CD4-positive, alpha-beta T cell treated with Interleukin-10 for 1 hour (primary cell): ENCODE data around the gene STX1B.
"Not testable (repeated sequence)": the region's sequence is repeated elsewhere in the genome, so short reads cannot be mapped to it uniquely, and the experiment has no call there.

Experiments used
- DNase-seq: peaks from one replicate; pipeline ENCODE4 v3.0.0-alpha.2; 2020

The STX1B gene

DNA sequence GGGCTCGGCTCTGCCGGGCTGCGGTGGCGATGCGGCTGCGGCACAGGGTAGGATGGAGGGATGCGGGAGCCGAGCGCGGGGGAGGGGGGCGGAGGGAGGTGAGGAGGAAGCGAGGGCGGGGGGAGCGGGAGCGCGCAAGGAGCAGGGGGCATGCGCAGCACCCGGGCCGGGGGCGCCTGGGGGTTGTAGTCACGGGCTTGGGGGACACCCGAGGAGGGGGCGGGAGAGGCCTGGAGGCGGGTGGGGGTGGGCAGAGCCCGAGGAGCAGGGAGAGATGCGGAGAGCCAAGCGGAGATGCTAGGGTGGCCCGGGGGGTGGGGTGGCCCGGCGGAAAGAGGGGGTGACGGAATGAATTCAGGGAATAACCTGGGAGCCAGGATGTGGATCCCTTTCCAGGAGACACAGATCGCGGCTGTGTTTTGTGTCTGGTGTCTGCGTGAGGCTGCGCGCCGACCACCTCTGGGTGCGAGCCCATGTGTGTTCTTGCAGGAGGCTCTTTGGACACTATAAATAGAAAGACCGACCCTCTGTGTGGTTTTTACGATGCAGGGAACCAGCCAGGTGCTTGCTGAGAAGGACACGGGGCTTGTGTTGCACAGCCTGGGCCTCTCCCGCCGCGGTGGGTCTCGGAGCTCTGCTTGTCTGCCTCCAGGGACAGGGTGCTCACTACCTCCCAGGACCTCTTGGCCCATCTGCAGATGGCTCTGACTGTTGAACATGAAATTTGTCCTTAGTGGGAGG lies at the start of gene STX1B:
TSS of gene STX1B (minus strand) at position 54 of the 741 bp plus-strand sequence. CDS start 242 bp downstream, outside the sequence.
- DNase-seq = peak; percentile 50

DNA sequence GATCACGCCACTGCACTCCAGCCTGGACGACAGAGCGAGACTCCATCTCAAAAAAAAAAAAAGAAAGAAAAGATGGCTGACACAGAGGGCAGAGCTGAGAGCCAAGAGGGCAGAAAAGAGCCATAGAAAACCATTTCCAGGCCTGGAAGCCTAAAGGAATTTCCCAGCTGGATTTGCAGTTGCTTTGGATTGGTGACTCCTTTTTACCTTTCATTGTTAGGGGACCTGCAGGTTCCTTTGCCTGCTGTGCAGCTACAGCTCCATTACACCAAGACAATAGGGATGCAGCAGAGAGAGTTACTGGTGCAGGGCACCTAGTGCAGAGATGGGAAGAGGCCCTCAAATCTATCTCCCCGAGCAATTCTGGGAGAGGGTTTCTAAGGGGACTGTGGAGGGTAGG lies 45.2 kb upstream of the STX1B start:
- DNase-seq = no peak

DNA sequence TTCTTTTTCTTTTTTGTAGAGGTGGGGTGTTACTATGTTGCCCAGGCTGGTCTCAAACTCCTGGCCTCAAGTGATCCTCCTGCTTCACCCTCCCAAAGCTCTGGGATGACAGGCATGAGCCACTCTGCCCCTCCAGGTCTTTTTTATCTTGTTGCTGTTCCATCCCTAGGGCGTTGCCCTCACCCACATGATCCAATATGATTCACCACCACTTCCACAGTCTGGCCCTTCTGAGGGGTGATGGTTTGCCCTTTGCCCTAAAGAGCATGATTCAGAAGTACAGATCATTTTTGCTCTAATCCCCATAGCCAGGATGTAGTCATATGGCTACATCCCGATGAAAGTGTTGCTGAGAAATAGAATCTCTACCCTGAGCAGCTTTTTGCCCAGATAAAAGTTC lies 41.7 kb upstream of the STX1B start:
- DNase-seq = no peak

DNA sequence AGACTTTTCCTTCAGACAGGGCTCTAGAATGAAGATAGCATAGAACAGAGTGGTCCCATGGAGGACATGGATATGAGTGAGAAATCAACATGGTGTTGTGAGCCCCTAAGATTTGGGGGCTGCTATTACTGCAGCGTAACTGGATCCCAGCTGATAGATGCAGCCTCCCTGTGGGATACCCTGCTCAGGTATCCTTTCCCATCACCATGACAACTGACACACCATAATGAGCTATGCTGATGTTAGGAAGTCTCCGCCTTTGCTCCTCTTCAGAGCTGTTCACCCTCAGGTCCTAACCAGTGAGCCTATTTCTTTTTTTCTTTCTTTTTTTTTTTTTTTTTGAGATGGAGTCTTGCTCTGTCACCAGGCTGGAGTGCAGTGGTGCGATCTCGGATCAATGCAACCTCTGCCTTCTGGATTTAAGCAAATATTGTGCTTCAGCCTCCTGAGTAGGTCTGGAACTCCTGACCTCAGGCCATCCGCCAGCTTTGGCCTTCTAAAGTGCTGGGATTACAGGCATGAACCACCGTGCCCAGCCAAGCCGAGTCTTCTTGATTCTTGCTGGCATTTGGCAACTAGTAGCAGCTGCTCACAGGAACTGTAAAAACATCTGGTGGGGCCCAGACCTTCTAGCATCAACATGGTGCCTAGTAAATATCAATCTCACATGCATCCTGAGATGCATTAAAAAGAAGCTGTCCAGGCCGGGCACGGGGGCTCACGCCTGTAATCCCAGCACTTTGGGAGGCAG lies 40.0 kb upstream of the STX1B start:
- no peak for DNase-seq

DNA sequence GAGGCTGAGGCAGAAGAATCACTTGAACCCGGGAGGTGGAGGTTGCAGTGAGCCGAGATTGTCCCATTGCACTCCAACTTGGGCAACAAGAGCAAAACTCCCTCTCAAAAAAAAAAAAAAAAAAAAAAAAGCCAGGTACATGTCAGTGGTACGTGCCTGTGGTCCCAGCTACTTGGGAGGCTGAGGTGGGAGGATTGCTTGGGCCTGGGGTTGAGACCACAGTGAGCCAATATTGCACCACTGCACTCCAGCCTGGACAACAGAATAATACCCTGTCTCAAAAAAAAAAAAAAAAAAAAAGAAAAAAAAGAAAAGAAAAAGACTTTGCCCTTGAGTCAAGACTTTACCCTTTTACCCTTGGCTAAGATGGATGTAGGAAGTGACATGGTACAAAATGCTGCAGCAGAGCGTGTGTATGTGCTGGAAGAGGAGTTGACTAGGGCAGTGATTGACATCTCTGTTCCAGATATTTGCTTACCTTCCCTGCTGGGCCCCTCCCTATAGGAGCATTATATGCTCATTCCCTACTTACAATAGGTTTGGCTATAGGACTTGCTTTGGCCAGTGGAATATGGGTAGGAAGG lies 33.6 kb upstream of the STX1B start:
- no peak for DNase-seq

DNA sequence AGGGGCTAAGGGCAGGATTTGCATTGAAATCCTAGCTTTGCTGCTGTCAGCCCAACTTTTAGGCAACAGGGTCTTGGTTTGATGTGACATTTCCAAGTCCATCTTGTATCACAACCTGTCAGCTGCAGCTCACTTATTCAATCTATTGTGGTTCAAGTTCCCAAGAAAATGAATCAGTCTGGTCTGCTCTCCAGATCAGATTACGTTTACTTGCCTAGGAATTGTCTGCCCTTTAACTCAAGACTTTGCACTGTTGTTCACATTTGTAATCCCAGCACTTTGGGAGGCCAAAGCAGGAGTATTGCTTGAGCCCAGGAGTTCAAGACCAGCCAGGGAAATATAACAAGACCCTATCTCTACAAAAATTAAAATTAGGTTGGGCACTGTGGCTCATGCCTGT lies 32.9 kb upstream of the STX1B start:
- DNase-seq = no peak

DNA sequence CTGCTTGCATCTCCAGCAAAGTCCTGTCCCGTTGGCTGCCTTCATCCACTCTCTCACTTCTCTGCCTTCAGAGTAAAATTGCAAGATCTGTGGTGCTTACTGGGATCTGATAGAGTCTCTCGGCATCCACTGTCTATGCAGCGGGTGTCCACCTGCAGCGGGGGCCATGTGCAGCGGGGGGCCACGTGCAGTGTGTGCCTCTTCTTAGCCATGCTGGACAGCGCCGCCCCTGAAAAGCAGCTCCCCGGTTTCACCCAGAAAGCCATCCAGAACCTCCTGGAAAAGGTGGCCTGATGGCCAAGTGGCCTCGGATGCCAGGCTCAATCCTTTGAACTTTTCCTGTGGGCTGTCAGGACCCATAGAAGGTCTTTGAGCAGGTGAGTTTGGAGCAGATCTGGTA lies 32.4 kb upstream of the STX1B start:
- DNase-seq = no peak

DNA sequence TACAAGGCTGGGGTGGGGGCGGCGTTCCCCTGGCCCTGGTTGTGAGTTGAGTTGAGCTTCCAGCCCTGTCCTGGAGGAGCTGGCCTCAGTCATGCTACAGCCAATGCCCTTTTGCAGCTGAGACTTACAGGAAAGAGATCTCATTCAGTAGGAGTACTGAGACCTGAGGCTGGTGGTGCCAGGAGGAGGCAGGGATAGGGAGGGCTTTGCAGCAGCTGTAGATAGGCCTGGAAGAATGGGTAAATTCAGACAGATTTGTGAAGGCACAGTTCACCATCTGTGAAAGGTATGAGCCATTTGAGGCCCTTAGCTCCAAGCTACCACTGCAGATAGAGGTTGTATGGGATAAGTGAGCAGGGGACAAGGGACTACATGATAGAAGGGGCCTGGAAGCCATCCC lies 28.6 kb upstream of the STX1B start:
- no peak for DNase-seq

DNA sequence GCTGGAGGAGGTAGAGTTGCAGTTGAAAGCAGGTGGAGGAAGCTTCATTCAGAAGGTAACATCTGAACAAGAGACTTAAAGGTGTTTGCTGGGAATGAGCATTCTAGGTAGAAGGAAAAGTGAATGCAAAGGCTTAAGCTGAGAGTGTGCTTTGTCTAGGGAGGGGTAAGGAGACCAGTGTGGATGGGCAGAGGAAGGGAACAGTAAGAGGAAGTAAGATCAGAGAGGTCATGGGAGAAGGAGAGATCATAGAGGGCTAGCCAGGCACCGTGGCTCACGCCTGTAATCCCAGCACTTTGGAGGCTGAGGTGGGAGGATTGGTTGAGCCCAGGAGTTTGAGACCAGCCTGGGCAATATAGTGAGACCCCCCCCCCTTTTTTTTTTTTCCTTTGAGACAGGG lies 26.3 kb upstream of the STX1B start:
- DNase-seq = no peak

DNA sequence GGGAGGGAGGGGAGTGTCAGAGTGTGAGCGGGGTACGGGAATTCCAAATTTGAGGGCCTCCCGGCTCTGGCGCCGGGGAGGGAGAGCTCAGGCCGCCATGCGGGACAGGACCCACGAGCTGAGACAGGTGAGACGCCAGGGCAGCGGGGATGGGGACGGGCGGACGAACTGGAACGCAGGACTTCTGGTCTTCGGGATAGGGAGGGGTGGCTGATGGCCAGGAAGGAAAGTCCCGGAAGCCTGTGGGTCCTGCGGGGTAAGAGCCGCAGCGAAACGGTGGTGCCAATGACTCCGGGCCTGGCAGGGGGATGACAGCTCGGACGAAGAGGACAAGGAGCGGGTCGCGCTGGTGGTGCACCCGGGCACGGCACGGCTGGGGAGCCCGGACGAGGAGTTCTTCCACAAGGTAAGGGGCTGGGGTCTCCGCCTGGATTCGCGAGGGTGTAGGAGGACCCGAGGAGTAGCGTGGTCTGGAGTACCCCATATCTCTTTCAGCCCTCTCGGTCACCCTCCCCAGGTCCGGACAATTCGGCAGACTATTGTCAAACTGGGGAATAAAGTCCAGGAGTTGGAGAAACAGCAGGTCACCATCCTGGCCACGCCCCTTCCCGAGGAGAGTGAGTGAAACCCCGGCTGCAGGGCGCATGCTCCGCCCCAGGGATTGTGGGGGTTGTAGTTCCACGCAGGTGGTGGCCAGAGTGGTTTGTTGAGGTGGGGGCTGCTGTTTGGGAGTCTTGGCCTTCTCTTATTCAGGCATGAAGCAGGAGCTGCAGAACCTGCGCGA lies 23.5 kb upstream of the STX1B start:
- peak; percentile 86 for DNase-seq

DNA sequence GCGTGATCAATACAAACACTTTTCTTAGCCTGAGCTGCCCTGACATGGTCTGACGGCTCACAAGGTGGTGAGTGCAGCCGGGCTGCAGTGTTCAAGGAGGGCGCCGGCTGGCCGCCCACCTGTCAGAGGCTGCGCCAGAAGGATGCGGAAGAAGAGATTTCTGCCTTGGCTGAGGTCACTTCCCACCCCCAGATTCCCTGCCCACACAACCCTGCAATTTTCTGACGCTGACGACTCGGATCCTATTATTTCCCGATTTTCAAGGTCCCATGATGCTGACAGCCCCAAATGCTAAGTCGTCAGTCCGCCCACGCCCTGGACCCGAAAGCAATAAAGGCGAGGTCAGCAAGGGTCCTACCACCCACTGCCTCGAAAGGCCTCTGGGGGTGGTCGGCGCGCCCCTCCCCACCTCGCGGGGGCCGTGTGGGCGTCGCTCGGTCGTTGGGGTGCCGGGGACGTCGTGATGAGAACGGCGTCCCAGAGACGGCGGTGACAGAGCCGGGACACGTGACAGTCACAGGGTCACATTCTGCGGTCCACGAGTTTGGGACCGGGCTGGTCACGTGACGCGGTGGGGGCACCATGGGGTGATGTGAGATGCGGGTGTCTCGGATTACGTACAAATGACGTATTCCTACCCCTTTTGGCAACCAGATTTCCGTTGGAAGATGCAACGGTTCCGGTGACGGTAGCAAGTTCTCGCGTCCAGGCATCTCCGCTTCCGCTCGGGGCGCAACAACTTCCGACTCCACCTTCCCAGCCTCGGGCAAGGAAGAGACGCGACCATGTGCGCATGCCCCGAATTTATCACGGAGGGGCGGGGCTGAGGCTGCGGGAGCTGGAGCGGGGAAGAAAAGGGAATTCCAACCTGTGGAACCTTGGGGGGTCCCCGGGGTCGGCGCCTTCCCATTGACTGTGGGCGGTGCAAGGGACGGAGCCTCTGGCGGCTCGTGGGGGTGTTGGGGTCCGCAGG lies 22.6 kb upstream of the STX1B start, which contains the start of gene STX4:
TSS of gene STX4 (plus strand) at position 823 of the 973 bp plus-strand sequence. CDS start 248 bp downstream, outside the sequence.
- DNase-seq = peak; percentile 99

DNA sequence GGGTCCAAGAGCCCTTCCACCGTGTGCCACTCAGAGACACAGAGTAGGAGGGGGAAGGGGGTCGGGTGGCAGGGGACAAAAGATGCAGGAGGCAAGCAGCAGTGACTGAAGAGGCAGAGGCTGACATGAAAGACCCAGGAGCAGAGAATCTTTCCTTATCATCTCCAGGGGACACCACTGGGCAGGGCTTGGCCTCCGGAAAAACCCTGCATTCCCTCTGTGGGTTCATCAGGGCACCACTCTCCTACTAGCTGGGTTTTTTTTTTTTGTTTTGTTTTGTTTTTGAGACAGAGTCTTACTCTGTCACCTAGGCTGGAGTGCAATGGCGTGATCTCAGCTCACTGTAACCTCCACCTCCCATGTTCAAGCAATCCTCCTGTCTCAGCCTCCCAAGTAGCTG lies 20.8 kb upstream of the STX1B start:
- no peak for DNase-seq

DNA sequence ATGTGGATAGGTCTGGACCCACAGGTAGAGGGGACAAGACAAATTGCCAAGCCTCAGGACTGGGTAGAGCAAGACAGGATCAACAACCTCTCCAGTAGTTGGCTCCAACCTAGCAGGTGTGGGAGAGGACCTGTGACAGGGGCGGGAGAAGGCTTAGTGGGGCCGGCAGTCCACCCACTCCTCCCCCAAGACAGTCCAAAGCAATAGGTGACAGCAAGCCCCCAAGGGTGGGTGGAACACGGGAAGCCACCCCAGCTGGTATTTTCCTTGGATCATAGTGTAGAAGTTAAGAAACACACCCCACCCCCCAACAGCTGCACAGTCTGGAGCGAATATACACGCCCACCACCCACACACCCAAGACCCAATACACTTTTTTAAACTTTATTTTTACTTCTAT lies 18.8 kb upstream of the STX1B start:
- no peak for DNase-seq

DNA sequence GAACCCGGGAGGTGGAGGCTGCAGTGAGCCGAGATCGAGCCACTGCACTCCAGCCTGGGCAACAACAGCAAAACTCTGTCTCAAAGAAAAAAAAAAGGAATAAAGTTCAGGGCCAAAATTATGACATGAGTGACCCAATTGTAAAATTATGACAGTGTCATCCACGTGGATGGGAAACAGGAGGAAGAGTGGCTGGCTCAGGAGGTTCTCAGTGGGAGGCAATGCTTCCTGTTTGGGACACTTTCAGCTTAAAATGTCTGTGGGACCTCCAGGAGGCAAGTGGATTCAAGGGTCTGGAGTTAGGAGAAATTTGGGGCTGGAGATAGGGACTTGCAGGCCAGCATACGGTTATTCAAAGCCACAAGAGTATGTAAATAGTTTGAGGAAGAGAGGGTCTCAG lies 14.9 kb upstream of the STX1B start:
- DNase-seq = no peak

DNA sequence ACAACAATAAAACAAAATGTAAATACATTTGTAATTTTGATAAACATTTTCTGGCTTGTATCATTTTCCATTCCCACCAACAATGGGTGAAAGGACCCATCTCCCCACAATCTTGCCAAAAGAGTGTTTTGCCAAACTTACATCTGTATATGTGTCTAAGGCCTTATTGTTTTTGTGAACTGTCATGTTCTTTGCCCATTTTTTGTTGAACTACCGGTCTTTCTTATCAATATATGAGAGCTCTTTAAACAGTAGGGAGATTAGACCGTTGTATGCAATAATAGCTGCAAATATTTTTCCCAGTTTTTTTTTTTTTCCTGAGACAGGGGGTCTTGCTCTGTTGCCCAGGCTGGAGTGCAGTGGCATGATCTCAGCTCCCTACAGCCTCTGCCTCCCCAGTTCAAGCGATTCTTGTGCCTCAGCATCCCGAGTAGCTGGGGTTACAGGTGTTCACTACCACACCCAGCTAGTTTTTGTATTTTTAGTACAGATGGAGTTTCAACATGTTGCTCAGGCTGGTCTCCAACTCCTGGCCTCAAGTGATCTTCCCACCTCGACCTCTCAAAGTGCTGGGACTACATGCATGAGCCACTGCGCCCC lies 13.3 kb upstream of the STX1B start:
- no peak for DNase-seq

DNA sequence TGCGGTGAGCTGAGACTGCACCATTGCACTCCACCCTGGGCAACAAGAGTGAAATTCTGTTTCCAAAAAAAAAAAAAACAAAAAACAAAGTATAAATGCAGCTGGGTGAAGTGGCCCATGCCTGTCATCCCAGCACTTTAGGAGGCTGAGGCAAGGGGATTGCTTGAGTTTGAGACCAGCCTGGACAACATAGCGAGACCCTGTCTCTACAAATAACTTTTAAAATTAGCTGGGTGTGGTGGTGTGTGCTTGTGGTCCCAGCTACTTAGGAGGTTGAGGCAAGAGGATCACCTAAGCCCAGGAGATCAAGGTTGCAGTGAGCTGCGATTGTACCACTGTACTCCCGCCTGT lies 12.8 kb upstream of the STX1B start:
- no peak for DNase-seq

DNA sequence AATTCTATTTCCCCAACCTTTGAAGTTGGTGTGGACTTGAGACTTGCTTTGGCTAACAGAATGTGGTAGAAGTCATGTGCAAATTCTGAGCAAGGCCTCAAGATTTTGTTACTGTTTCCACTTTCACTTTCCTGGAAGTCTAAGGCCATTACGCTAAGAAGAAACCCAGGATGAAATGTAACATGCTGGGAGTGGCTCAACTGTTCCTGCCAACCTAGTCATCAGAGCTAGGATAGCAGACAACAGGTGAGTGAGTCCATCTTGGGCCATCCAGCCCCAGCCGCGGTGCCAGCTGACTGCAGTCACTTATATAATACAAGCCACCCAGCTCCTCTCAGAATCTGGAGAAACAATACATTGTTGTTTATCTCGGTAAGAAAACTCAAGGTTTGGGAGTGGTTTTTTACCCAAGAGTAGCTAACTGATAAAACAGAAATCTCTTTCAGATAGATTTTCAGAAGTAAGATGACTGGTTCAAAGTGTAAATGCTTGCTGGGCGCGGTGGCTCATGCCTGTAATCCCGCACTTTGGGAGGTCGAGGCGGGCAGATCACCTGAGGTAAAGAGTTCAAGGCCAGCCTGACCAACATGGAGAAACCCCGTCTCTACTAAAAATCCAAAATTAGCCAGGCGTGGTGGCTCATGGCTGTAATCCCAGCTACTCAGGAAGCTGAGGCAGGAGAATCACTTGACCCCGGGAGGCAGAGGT lies 12.3 kb upstream of the STX1B start:
- no peak for DNase-seq

DNA sequence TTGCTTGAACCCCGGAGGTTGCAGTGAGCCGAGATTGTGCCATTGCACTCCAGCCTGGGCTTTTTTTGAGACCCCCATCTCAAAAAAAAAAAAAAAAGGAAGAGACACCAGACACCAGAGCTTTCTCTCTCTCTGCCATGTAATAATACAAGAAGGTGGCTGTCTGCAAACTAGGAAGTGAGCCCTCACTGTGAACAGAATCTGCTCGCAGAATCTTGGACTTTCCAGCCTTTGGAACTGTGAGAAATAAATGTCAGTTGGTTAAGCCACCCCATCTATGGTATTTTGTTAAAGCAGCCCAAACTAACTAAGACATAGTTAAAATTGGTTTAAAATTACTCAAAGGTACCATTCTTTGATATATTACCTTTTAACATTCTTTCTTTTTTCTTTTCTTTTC lies 10.1 kb upstream of the STX1B start:
- no peak for DNase-seq

DNA sequence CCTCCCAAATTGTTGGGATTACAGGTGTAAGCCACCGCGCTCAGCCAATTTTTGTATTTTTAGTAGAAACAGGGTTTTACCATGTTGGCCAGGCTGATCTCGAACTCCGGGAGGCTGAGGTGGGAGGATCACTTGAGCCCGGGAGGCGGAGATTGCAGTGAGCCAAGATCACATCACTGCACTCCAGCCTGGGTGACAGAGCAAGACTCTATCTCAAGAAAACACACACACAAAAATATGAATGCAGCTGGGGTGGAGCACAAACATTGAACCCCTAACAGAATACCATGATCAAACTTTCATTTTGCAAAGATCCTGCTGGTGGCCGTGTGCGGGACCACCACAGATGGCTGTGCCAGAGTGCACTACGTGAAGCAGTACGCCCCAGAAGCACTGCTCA lies 7.3 kb upstream of the STX1B start:
- DNase-seq = not testable (repeated sequence)

DNA sequence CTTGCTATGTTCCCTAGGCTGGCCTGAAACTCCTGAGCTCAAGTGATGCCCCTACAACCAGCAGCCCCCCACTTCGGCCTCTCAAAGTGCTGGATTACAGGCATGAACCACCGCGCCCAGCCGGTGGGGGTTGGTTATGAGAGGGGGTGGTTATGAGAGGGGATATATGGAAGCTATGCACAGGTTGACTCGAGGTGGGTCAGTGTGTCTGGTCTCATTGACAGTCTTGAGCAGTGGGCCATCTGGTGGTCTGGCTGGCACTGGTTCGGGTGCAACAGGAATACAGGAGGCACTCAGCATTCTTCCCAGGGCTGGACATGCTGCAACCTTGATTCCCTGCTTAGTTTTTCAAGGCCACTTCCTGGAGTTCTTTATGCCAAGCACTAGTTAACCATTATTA lies 5.6 kb upstream of the STX1B start:
- no peak for DNase-seq

DNA sequence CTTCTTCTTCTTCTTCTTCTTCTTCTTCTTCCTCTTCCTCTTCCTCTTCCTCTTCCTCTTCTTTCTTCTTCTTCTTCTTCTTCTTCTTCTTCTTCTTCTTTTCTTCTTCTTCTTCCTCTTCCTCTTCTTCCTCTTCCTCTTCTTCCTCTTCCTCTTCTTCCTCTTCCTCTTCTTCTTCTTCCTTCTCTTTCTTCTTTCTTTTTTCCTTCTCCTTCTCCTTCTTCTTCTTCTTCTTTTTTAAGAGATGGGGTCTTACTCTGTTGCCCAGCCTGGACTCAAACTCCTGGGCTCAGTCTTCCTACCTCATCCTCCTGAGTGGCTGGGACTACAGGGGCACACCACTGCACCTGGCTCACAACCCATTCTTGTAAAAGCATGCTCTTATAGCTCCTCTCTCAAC lies 2.9 kb upstream of the STX1B start:
- DNase-seq = not testable (repeated sequence)
